HCT116 (cell line): ENCODE results near the gene C1orf116. TPM values are rescaled to one million over a fixed set of nuclear protein-coding genes. Genes with fewer than 3 reads are reported as not detected.
A peak's percentile ranks its signal among the peaks of the same experiment; 100 is the strongest.

Source experiments
- ATAC-seq: fragments of 200-7000 bp; cut with Tn5 transposase; 2 replicates; pipeline ENCODE4 v1.9.1; 2020; ENCODE audit warnings: mild to moderate bottlenecking, moderate library complexity
- Bru-seq: library from RNA; stranded (reverse); fragments of 400-500 nt; gene quantifications from one replicate; lab custom pipeline; 2021; lab: Mats Ljungman, UMichigan
- BruChase-seq, 2 experiments: library from RNA; stranded (reverse); fragments of 400-500 nt; gene quantifications; one replicate each; lab custom pipeline; 2021; lab: Mats Ljungman, UMichigan
- BruUV-seq: library from RNA; stranded (reverse); fragments of 400-500 nt; replicated peaks from 2 replicates; lab custom pipeline; 2021; lab: Mats Ljungman, UMichigan
- CTCF ChIA-PET: fragments of 300-600 bp; sonication (Branson Sonifier 250); formaldehyde crosslinking; loops from one replicate; lab custom pipeline; 2021; ENCODE audit warnings: antibody characterized with exemption; lab: Charles Lee
- POLR2A ChIA-PET: fragments of 300-600, 350-600 bp; sonication (Branson Sonifier 250); formaldehyde crosslinking; loops from one replicate; lab custom pipeline; 2021; ENCODE audit warnings: antibody characterized with exemption; lab: Charles Lee
- RAD21 ChIA-PET, 2 experiments: fragments of 300-600 bp; sonication (Branson Sonifier 250); formaldehyde crosslinking; loops; one replicate each; lab custom pipeline; 2023; ENCODE audit warnings: low total read pairs in 2 of 2; ENCODE audit not compliant: uncharacterized antibody in 2 of 2, unreplicated experiment in 2 of 2, low non-redundant PET in 1 of 2; lab: Charles Lee
- DNase-seq: peaks from one replicate; pipeline ENCODE4 v3.0.0-alpha.2; 2010; ENCODE audit warnings: low read depth, low spot score
- H2AFZ ChIP-seq: fragments of 200-600 bp; shearing (Covaris generic), sonication (generic); 2 replicates; pipeline ENCODE4 v1.6.1; 2017; ENCODE audit warnings: low read depth, mixed run types, mixed read lengths, antibody characterized with exemption, low read length; ENCODE audit not compliant: poor library complexity, severe bottlenecking
- H3K27ac ChIP-seq: 2 replicates; pipeline ENCODE4 v1.5.1; 2012; ENCODE audit warnings: low read depth, low read length
- H3K27me3 ChIP-seq: fragments of 200-600 bp; sonication (generic); 2 replicates; pipeline ENCODE4 v1.6.1; 2016; ENCODE audit warnings: mixed run types, low read length, mixed read lengths; ENCODE audit not compliant: insufficient read depth
- H3K36me3 ChIP-seq, 2 experiments: fragments of 200-500 bp in 1 of 2; fragments of 200-600 bp in 1 of 2; sonication (Bioruptor generic) in 1 of 2; sonication (generic) in 1 of 2; 2 replicates each; pipeline versions ENCODE4 v1.5.1 to v1.6.1; 2014 to 2016; ENCODE audit warnings: low read length in 2 of 2, inconsistent platforms in 1 of 2, mixed read lengths in 1 of 2, mixed run types in 1 of 2; ENCODE audit not compliant: insufficient read depth in 2 of 2, control insufficient read depth in 1 of 2
- H3K4me1 ChIP-seq, 2 experiments: fragments of 200-600 bp in 1 of 2; sonication (generic) in 1 of 2; 2 replicates each; pipeline versions ENCODE4 v1.5.1 to v1.6.1; 2012 to 2017; ENCODE audit warnings: low read length in 2 of 2, inconsistent platforms in 1 of 2, mild to moderate bottlenecking in 1 of 2, mixed read lengths in 1 of 2, mixed run types in 1 of 2, moderate library complexity in 1 of 2; ENCODE audit not compliant: insufficient read depth in 2 of 2, control insufficient read depth in 1 of 2
- H3K4me2 ChIP-seq: fragments of 200-600 bp; sonication (generic); 2 replicates; pipeline ENCODE4 v1.6.1; 2017; ENCODE audit warnings: mixed run types, low read length, mixed read lengths
- H3K4me3 ChIP-seq, 2 experiments: fragments of 200-600 bp in 1 of 2; sonication (generic) in 1 of 2; replicated peaks in 1 of 2; 2 replicates each; pipeline ENCODE4 v1.5.1; 2011 to 2016; ENCODE audit warnings: low read length in 2 of 2, control low read depth in 1 of 2, low read depth in 1 of 2, mild to moderate bottlenecking in 1 of 2, mixed read lengths in 1 of 2, mixed run types in 1 of 2
- H3K79me2 ChIP-seq: fragments of 200-600 bp; sonication (generic); 2 replicates; pipeline ENCODE4 v1.6.1; 2017; ENCODE audit warnings: mild to moderate bottlenecking, mixed run types, low read length, moderate library complexity, mixed read lengths; ENCODE audit not compliant: insufficient read depth
- H3K9ac ChIP-seq: fragments of 200-600 bp; sonication (generic); 2 replicates; pipeline ENCODE4 v1.6.1; 2016; ENCODE audit warnings: low read length, mixed read lengths
- H3K9me2 ChIP-seq: fragments of 200-600 bp; sonication (generic), shearing (Covaris generic); 2 replicates; pipeline ENCODE4 v1.6.1; 2017; ENCODE audit warnings: mixed run types, mild to moderate bottlenecking, moderate library complexity; ENCODE audit not compliant: insufficient read depth
- H3K9me3 ChIP-seq, 2 experiments: fragments of 200-500 bp in 1 of 2; fragments of 200-600 bp in 1 of 2; sonication (Bioruptor generic) in 1 of 2; sonication (generic) in 1 of 2; 2 replicates each; pipeline ENCODE4 v1.6.1; 2014 to 2017; ENCODE audit warnings: low read length in 2 of 2, mixed read lengths in 2 of 2, inconsistent platforms in 1 of 2, low read depth in 1 of 2, mild to moderate bottlenecking in 1 of 2, mixed run types in 1 of 2, moderate library complexity in 1 of 2; ENCODE audit not compliant: control insufficient read depth in 1 of 2, insufficient read depth in 1 of 2
- H4K20me1 ChIP-seq: fragments of 200-600 bp; sonication (generic), shearing (Covaris generic); 2 replicates; pipeline ENCODE4 v1.6.1; 2017; ENCODE audit warnings: mixed run types, mild to moderate bottlenecking, moderate library complexity; ENCODE audit not compliant: insufficient read depth
- CEBPB ChIP-seq: IDR thresholded peaks from 2 replicates; pipeline ENCODE4 v1.6.1; 2012; ENCODE audit warnings: low read depth
- EGR1 ChIP-seq: IDR thresholded peaks from 2 replicates; pipeline ENCODE4 v1.6.1; 2012; ENCODE audit warnings: low read depth
- EZH2phosphoT487 ChIP-seq: fragments of 200-600 bp; IDR thresholded peaks from 2 replicates; pipeline ENCODE4 v1.6.1; 2018; ENCODE audit warnings: antibody characterized with exemption, borderline replicate concordance
- JUND ChIP-seq: IDR thresholded peaks from 2 replicates; pipeline ENCODE4 v1.6.1; 2012
- POLR2A ChIP-seq: IDR thresholded peaks from 2 replicates; pipeline ENCODE4 v1.7.0; 2011; ENCODE audit warnings: borderline replicate concordance; ENCODE audit not compliant: insufficient read depth, insufficient read length; ENCODE audit errors: extremely low read depth
- POLR2AphosphoS5 ChIP-seq: IDR thresholded peaks from 2 replicates; pipeline ENCODE4 v1.6.1; 2011; ENCODE audit warnings: mild to moderate bottlenecking, low read depth, low read length, moderate library complexity
- RAD21 ChIP-seq: IDR thresholded peaks from 2 replicates; pipeline ENCODE4 v1.6.1; 2012; ENCODE audit warnings: low read depth, mild to moderate bottlenecking
- SIN3A ChIP-seq: IDR thresholded peaks from 2 replicates; pipeline ENCODE4 v1.6.1; 2012; ENCODE audit warnings: low read depth
- SP1 ChIP-seq: IDR thresholded peaks from 2 replicates; pipeline ENCODE4 v1.6.1; 2012; ENCODE audit warnings: low read depth
- SRF ChIP-seq: IDR thresholded peaks from 2 replicates; pipeline ENCODE4 v1.6.1; 2012; ENCODE audit warnings: low read depth
- TCF7L2 ChIP-seq: IDR thresholded peaks from 2 replicates; pipeline ENCODE4 v1.7.0; 2011; ENCODE audit warnings: borderline replicate concordance, inconsistent platforms; ENCODE audit not compliant: insufficient read depth, insufficient read length; ENCODE audit errors: extremely low read depth
- YY1 ChIP-seq: IDR thresholded peaks from 2 replicates; pipeline ENCODE4 v1.6.1; 2011; ENCODE audit warnings: low read length, low read depth, moderate library complexity, mild to moderate bottlenecking; ENCODE audit not compliant: insufficient replicate concordance; ENCODE audit errors: extremely low read depth
- ZNF274 ChIP-seq: fragments of 200-500 bp; sonication (Bioruptor generic); IDR thresholded peaks from 2 replicates; pipeline ENCODE4 v1.6.1; 2014; ENCODE audit warnings: mild to moderate bottlenecking, low read depth, low read length, inconsistent platforms
- intact Hi-C: fragments of 100-400 bp; cut with micrococcal nuclease; formaldehyde crosslinking; loops from 2 replicates; pipeline ENCODE4 v1.10.0; 2022
- long read RNA-seq: library from polyadenylated mRNA; unstranded; transcript quantifications from one replicate; pipeline ENCODE4 v2.0.0, GENCODE V29; 2021; ENCODE audit not compliant: unreplicated experiment
- polyA plus RNA-seq: library from polyadenylated mRNA; unstranded; fragments of >200 nt; gene quantifications from 2 replicates; pipeline ENCODE4 v1.2.1, GENCODE V29; 2012; ENCODE audit warnings: missing spikeins
- total RNA-seq: library from RNA; stranded (reverse); gene quantifications from one replicate; pipeline ENCODE4 v1.2.1, GENCODE V29; 2021; ENCODE audit not compliant: unreplicated experiment
- TF ChIP-seq, protein P1 (sequence below): IDR thresholded peaks from 2 replicates; pipeline ENCODE4 v1.6.1; 2012
- TF ChIP-seq, protein P2 (sequence below): IDR thresholded peaks from 2 replicates; pipeline ENCODE4 v1.6.1; 2011; ENCODE audit warnings: mild to moderate bottlenecking, low read length, moderate library complexity; ENCODE audit not compliant: insufficient replicate concordance; ENCODE audit errors: extremely low read depth
- TF ChIP-seq, protein P3 (sequence below): IDR thresholded peaks from 2 replicates; pipeline ENCODE4 v1.6.1; 2012; ENCODE audit warnings: low read depth
- TF ChIP-seq, protein P4 (sequence below), 3 experiments: fragments of 200-600 bp in 1 of 3; sonication (generic) in 1 of 3; IDR thresholded peaks in 2 of 3; conservative IDR thresholded peaks in 1 of 3; 2 replicates each; pipeline ENCODE4 v1.5.1; 2012 to 2017; ENCODE audit warnings: low read depth in 2 of 3, low read length in 2 of 3, antibody characterized with exemption in 1 of 3, borderline replicate concordance in 1 of 3, control low read depth in 1 of 3, mild to moderate bottlenecking in 1 of 3, mixed read lengths in 1 of 3, mixed run types in 1 of 3, moderate library complexity in 1 of 3; ENCODE audit not compliant: insufficient read depth in 1 of 3

C1orf116 gene
- 3.6 TPM for total RNA-seq
- 3.3 and 4.8 TPM in 2 replicates for polyA plus RNA-seq
- percentile 67 among the genes with signal in this experiment for Bru-seq, nascent RNA
- BruChase-seq, experiment 1, labeled RNA remaining after a 6-hour chase, result percentile 45 among the genes with signal in this experiment
- BruChase-seq, experiment 2, labeled RNA remaining after a 2-hour chase, result percentile 46 among the genes with signal in this experiment
- long read RNA-seq, partial matches to known transcripts, result 1 of 5 reads
- long read RNA-seq, other reads (novel, unspliced or antisense), result 2 of 5 reads

DNA sequence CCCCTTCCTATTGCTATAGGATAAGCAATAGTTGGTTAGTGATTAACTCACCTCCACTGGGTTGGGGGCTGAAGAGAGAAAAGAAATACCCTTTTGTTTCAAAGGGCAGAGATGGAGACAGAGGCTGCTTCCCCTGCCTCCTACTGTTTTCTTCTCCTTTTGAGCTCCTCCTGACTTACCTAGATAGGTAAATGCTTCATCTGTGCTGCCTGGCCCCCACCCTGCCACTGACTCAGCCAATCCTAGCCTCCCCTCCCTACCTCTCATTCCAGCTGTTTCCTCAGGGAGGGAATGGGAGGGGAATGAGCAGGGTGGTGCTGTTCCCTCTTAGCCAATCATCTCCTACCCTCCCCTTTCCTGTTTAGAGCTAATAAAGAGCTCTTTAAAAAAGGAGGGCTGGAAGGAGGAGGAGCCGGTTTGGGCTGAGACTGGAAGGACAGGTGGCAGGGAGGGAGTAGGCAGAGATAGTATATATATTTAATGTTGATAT lies at the start of gene C1orf116:
C1orf116 (minus strand) TSS at position 229 of the 490 bp plus-strand sequence. CDS start 5,158 bp downstream, outside the sequence.
- Histone ChIP-seq H2AFZ (no peak within 1 kb of the TSS), H3K27ac (no peak within 1 kb of the TSS), H4K20me1 (no peaks in the 10 kb centered on the region), H3K4me3 (peak within 1 kb of the TSS; percentile 46 to 55), H3K27me3 (no peaks in the 10 kb centered on the region), H3K9me3 (no peaks in the 10 kb centered on the region), H3K9ac (peak within 1 kb of the TSS; percentile 54), H3K9me2 (no peaks in the 10 kb centered on the region), H3K36me3 (no peaks in the 10 kb centered on the region), H3K4me2 (peak within 1 kb of the TSS; percentile 68), H3K4me1 (peaks cover 27 to 81% of the 10 kb centered on the region in 2 experiments), H3K79me2 (peaks cover 3% of the 10 kb centered on the region; the same call in 1 of the 2 replicates)
- POLR2A ChIA-PET, result interaction anchor here (0.8 to 1.4 kb wide), 5 partner anchors 9 to 20 kb away, joined by 3 to 9 read pairs (median 5); partner anchors contain the start of genes PFKFB2 and YOD1
- peak; percentile 96 for ATAC-seq
- peak; percentile 88 for DNase-seq
- no TSS peak for BruUV-seq
- intact Hi-C loops, result no loop called here
- CTCF ChIA-PET, result interaction anchor here (0.6 to 1.5 kb wide), 6 partner anchors 10 to 533 kb away, joined by 3 to 5 read pairs (median 3); no protein-coding TSS in a partner anchor
- RAD21 ChIA-PET, result interaction anchor here in 1 of 2 experiments (1.2 kb wide), 1 partner anchor 20 kb away, joined by 3 read pairs; the partner anchor contains the start of gene PFKFB2
- TF ChIP-seq SIN3A (peak; percentile 20; the same call in 1 of the 2 replicates), RAD21 (no peak), CEBPB (no peak), SP1 (peak; percentile 79), JUND (peak; percentile 2; the same call in 1 of the 2 replicates), ZNF274 (no peak), YY1 (peak; percentile 23), POLR2AphosphoS5 (peak; percentile 66; the same call in 1 of the 2 replicates), EZH2phosphoT487 (no peak), SRF (no peak), POLR2A (no peak), EGR1 (no peak), TCF7L2 (no peak)
- TF ChIP-seq, protein P1, sequence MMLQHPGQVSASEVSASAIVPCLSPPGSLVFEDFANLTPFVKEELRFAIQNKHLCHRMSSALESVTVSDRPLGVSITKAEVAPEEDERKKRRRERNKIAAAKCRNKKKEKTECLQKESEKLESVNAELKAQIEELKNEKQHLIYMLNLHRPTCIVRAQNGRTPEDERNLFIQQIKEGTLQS, result no peak
- TF ChIP-seq, protein P2, sequence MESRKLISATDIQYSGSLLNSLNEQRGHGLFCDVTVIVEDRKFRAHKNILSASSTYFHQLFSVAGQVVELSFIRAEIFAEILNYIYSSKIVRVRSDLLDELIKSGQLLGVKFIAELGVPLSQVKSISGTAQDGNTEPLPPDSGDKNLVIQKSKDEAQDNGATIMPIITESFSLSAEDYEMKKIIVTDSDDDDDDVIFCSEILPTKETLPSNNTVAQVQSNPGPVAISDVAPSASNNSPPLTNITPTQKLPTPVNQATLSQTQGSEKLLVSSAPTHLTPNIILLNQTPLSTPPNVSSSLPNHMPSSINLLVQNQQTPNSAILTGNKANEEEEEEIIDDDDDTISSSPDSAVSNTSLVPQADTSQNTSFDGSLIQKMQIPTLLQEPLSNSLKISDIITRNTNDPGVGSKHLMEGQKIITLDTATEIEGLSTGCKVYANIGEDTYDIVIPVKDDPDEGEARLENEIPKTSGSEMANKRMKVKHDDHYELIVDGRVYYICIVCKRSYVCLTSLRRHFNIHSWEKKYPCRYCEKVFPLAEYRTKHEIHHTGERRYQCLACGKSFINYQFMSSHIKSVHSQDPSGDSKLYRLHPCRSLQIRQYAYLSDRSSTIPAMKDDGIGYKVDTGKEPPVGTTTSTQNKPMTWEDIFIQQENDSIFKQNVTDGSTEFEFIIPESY, result no peak
- TF ChIP-seq, protein P3, sequence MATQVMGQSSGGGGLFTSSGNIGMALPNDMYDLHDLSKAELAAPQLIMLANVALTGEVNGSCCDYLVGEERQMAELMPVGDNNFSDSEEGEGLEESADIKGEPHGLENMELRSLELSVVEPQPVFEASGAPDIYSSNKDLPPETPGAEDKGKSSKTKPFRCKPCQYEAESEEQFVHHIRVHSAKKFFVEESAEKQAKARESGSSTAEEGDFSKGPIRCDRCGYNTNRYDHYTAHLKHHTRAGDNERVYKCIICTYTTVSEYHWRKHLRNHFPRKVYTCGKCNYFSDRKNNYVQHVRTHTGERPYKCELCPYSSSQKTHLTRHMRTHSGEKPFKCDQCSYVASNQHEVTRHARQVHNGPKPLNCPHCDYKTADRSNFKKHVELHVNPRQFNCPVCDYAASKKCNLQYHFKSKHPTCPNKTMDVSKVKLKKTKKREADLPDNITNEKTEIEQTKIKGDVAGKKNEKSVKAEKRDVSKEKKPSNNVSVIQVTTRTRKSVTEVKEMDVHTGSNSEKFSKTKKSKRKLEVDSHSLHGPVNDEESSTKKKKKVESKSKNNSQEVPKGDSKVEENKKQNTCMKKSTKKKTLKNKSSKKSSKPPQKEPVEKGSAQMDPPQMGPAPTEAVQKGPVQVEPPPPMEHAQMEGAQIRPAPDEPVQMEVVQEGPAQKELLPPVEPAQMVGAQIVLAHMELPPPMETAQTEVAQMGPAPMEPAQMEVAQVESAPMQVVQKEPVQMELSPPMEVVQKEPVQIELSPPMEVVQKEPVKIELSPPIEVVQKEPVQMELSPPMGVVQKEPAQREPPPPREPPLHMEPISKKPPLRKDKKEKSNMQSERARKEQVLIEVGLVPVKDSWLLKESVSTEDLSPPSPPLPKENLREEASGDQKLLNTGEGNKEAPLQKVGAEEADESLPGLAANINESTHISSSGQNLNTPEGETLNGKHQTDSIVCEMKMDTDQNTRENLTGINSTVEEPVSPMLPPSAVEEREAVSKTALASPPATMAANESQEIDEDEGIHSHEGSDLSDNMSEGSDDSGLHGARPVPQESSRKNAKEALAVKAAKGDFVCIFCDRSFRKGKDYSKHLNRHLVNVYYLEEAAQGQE, result no peak
- TF ChIP-seq, protein P4, sequence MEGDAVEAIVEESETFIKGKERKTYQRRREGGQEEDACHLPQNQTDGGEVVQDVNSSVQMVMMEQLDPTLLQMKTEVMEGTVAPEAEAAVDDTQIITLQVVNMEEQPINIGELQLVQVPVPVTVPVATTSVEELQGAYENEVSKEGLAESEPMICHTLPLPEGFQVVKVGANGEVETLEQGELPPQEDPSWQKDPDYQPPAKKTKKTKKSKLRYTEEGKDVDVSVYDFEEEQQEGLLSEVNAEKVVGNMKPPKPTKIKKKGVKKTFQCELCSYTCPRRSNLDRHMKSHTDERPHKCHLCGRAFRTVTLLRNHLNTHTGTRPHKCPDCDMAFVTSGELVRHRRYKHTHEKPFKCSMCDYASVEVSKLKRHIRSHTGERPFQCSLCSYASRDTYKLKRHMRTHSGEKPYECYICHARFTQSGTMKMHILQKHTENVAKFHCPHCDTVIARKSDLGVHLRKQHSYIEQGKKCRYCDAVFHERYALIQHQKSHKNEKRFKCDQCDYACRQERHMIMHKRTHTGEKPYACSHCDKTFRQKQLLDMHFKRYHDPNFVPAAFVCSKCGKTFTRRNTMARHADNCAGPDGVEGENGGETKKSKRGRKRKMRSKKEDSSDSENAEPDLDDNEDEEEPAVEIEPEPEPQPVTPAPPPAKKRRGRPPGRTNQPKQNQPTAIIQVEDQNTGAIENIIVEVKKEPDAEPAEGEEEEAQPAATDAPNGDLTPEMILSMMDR (IDR thresholded peaks at IDR 0.05 in 2 of 3, conservative IDR thresholded peaks at IDR 0.05 in 1 of 3; ENCODE audit: borderline replicate concordance in 1 of 3, insufficient read depth in 1 of 3, low read depth in 2 of 3, low read length in 2 of 3), result no peak
